Activated CD8-positive, alpha-beta memory T cell treated with anti-CD3 and anti-CD28 coated beads for 48 hours (primary cell): ENCODE results near the gene KCNS1.
"Not testable (repeated sequence)": the region's sequence is repeated elsewhere in the genome, so short reads cannot be mapped to it uniquely, and the experiment has no call there.

Source experiments
- DNase-seq, 3 experiments: peaks; one replicate each; pipeline ENCODE4 v3.0.0-alpha.2; 2020; ENCODE audit warnings: low read depth in 2 of 3, low spot score in 2 of 3

Gene KCNS1, protein sequence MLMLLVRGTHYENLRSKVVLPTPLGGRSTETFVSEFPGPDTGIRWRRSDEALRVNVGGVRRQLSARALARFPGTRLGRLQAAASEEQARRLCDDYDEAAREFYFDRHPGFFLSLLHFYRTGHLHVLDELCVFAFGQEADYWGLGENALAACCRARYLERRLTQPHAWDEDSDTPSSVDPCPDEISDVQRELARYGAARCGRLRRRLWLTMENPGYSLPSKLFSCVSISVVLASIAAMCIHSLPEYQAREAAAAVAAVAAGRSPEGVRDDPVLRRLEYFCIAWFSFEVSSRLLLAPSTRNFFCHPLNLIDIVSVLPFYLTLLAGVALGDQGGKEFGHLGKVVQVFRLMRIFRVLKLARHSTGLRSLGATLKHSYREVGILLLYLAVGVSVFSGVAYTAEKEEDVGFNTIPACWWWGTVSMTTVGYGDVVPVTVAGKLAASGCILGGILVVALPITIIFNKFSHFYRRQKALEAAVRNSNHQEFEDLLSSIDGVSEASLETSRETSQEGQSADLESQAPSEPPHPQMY

DNA sequence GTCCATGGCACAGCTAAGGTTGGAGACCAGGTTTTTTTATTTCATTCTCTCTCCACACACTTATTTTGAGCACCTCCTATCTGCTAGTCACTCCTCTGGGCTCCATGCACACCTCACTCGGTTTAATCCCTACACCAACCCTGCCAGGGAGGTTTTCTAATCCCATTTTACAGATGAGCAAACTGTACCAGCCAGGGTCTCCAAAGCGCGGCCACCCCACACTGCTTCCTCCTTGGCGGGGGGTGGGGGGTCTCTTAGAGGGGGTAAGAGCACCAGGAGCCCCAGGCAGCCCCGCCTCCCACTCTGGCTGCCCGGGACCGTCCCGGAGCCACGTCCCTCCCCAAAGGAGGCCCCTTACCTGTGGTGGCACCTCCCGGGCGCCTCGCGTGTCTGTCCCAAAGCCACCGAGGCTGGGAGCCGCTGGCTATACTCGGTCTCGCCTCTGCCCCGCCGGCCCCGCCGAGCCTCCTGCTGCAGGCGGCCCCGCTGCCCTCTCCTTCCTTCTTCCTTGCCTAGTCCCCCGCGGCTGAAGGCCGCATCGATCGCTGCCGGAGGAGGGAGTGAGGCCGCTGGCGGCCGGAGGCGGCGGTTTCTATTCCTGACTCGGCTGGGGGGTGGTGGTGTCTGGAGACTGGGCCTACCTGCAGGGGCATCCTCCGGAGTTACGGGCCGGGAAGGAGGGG, at the start of gene KCNS1:
TSS of gene KCNS1 (minus strand) at position 565 of the 683 bp plus-strand sequence. CDS start 1,891 bp downstream, outside the sequence.
- DNase-seq = no peak

DNA sequence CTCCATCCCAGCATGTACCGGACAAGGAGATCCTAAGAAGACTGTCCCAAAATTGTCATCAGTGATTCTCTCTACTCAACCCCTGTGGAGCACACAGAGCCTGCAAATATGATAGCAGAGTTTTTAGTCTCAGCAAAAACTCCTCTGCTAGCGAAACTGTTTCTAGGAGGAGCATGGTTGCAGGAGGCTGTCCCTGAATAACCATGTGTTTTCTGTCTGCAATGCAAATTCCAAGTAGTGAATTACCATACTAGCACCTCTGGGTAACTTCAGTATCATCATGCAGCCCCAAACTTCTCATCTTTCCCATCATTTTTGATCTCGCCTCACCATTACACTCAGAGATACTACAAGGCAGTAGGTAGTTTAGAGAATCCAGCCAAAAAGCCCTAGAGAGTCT, 48.1 kb upstream of the KCNS1 start:
- no peak for DNase-seq

DNA sequence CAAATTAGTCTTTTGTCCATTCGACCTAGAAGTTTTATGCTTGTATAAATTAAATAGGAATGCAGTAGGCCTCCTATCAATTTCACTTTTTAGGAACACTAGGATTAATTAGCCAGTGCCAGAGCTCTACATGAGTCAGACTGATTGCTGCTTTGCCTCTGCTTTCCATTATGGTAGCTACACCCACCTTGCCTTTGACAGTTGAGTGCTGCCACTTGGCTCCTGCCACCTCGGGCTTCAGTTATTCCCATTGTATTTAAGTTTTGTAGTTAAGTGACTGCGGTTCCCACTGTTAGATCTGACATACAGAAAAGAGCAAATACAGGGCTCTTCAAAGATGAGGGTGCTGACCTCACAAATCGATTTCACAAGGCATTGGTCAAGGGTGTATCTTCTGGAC, 39.9 kb upstream of the KCNS1 start:
- DNase-seq = no peak

DNA sequence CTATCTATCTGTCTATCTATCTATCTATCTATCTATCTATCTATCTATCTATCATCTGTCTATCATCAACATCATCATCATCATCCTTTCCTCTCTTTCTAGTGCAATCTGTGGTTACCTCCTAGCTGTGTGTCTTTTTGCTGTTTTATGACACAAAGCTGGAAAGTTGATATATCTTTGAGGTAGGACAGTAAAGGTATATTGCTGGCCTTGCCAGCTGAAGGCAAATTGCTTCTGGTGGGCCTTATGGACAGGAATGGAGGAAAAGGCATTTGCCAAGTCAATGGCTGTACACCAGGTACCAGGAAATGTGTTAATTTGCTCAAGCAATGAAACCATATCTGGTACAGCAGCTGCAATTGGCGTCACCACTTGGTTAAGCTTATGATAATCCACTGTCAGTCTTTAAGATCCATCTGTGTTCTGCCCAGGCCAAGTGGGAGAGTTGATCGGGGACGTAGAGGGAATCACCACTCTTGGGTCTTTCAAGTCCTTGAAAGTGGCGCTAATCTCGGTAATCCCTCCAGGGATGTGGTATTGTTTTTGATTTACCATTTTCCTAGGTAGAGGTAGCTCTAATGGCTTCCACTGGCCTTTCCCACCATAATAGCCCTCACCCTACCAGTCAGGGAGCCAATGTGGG, 38.9 kb upstream of the KCNS1 start:
- DNase-seq = not testable (repeated sequence)

DNA sequence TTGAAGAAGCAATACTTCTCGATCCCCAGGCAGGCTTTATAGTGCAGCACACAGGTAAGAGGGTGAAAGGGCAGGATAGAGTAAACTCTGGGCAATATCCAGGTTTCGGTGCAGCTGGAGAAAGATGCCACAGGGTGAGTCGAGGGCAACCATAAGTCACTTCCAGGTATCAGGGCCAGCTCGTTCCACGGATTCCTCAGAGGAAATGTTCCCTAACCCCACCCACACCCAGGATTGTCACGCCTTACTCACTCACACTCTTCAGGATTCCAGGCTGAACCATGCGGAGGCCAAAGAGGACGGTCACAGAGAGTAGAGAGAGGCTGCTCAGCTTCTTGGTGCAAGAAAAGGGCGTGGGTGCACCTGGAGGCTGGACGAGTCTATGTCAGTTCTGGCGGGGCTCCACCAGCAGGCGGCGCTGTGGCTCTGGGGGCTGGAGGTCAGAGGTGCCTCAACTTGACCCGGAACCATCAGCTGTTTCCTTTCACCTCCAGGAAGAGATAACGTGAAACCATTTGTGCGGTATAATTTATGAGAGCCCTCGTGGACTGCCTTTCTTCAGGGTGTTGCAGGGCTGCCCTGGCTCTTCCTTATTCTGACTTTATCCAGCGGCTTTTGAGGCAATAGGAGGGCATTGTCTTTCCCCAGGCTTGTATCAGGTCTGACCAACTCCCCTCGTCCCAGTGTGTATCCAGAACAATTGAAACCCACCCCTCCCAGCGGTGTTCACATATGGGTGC, 37.8 kb upstream of the KCNS1 start:
- peak; percentile 56 to 89 (median 64) for DNase-seq

DNA sequence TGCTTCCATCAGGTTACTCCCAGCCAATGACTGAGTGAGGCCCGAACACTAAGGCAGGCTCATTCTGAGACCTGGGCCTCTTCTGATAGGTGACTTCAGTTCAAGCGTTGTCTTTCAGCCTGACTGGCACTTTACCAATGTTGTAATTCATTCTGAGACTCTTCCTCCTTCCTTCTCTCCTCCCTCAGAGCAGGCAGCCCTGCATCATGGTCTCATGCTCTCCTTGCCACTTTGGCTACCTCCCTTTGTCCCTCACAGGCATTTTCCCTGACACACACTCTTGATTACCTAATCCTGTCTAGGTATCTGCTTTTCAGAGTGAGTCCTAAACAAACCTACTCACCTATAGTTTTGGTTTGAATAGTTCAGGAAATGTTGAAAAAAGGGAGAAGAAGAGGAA, 36.0 kb upstream of the KCNS1 start:
- no peak for DNase-seq

DNA sequence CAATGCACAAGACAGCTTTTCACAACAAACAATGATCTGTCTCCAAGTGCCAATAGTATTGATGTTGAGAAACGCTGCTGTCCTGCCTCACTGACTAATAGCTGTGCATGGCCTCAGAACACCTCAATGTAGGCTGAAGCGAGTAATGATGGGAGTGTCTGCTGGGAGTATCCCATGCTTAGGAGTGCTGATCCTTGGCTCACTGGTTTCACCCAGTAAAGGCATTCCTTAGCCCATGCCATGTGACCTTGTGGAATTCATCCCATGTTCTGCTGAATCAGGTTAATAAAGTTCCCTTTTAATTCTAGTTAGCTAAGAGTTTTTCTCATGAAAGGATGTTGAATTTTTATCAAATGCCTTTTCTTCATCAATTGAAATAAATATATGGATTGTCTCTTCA, 27.2 kb upstream of the KCNS1 start:
- DNase-seq = no peak

DNA sequence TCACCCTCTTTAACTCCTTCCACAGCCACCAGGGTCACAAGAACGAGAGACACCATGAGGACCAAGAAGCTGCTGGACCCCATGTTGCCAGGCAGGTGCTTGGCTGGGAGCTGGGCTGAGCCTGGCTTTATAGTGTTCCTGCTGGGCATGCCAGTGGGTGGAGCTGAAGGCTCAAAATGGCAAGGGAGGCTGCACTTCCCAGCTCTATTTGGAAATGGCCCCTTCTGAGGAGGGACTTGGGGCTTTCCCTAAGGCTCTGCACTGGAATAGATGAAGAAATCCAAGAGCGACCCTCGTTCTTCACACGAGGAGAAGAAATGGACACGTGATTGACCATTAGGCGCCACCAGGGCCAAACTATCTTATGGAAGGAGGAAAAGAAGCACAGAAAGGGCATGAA, 23.4 kb upstream of the KCNS1 start, which contains the start of gene WFDC12:
TSS of gene WFDC12 (minus strand) at position 101 of the 400 bp plus-strand sequence. CDS start at position 83, 18 bp downstream.
- DNase-seq = no peak

DNA sequence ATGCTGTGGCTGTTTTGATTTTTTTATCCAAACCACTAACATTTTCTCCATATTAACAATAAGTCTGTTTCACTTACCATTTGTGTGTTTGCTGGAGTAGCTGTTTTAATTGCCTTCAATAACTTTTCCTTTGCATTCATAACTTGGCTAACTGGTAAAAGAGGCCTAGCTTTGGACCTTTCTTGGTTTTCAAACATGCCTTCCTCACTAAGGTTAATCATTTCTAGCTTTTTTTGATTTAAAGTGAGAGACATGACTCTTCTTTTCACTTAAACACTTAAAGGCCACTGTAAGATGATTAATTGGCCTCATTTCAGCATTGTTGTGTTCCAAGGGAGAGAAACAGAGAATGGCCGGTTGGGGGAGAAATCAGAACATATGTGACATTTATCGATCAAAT, 20.5 kb upstream of the KCNS1 start:
- no peak for DNase-seq

DNA sequence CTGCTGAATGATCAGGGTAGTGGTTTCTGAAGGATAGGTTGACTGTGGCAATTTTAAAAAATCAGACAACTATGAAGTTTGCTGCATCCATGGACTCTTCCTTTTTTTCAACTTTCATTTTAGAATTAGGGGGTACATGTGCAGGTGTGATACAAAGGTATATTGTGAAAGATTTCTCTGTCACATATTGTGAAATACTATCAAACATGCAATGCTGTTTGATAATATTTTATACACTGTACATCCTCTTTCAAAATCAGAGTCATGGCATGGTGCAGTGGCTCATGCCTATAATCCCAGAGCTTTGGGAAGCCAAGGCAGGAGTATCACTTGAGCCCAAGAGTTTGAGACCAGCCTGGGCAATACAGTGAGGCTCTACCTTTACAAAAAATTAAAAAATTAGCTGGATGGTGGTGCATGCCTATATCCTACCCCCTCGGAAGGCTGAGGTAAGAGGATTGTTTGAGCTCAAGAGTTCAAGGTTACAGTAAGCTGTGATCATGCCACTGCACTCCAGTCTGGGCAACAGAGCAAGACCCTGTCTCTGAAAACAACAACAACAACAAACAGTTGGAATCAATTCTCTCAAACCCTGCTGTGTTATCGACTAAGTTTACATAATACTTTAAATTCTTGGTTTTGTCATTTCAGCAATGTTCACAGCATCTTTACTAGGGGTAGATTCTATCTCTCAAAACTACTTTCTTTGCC, 18.8 kb upstream of the KCNS1 start:
- no peak for DNase-seq

DNA sequence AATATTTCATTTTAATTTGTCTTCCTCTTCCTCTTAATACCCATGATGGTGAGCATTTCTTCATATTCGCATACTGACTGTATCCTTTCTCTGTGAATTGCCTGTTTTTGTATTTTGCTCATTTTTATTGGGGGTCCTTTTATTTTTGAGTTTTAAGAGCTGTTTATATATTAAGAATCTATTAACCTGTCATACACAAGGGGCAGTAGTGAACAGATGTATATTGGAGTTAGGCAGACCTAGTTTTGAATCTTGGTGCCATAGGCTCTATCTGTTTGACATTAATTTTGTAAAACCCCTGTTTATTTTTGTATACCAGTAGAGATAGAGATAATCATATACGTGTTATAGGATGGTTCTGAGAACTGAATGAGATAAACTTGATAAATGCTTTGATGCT, 17.1 kb upstream of the KCNS1 start:
- DNase-seq = no peak

DNA sequence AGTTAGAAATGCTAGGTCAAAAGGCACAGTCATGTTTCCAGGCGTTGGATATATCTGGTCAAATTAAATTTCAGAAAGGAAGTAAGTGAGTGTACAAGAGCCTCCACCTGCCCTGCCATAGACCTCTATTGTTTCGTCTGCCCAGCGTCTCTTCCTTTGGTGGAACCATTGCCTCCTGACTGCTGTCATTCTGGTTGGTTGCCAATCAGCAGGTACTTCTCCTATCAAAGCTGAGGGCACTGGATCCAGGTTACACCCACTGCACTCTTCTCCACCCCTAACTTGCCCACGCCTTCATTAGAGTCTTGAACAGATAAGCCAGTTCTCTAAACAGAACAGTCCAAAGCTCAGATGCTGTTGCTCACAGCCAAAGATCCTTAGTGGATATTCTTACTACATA, 16.7 kb upstream of the KCNS1 start:
- DNase-seq = no peak

DNA sequence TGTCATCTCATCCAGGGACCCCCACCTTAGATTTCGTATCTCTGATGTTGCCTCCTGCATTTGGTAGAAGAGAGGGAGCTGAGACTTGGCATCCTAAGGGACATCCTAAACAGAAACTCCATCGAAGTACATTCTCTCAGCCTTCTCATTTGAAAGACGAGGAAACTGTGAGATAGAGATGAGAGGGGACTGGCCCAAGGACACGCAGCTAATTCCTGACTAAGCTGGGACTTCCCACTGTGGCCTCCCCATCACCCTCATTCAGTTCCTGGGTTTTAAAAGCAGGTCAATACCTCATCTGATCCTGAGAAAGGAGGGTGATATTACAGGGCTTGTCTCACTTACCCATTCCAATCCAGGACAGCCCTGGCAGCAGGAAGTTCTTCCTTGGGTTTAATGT, 14.9 kb upstream of the KCNS1 start:
- no peak for DNase-seq

DNA sequence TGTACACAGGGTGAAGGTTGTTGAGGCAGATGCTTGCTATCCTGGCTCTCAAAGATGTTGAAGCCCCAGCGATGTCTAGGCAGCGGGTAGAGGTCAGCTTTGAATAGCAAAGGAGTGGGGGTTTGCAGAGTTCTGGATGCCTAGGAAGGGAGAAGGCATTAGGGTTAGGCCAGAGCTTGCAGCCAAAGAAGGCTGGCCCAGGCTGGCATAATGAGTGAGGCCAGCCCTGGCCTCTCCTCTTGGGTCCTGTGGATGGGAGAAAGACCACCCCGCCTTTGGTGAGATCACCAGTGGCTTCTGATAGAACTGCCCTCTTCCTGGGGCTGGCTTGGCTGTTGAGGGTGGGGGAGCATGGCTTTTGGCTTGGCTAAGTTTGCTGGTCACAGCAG, 14.5 kb upstream of the KCNS1 start:
- DNase-seq = no peak

DNA sequence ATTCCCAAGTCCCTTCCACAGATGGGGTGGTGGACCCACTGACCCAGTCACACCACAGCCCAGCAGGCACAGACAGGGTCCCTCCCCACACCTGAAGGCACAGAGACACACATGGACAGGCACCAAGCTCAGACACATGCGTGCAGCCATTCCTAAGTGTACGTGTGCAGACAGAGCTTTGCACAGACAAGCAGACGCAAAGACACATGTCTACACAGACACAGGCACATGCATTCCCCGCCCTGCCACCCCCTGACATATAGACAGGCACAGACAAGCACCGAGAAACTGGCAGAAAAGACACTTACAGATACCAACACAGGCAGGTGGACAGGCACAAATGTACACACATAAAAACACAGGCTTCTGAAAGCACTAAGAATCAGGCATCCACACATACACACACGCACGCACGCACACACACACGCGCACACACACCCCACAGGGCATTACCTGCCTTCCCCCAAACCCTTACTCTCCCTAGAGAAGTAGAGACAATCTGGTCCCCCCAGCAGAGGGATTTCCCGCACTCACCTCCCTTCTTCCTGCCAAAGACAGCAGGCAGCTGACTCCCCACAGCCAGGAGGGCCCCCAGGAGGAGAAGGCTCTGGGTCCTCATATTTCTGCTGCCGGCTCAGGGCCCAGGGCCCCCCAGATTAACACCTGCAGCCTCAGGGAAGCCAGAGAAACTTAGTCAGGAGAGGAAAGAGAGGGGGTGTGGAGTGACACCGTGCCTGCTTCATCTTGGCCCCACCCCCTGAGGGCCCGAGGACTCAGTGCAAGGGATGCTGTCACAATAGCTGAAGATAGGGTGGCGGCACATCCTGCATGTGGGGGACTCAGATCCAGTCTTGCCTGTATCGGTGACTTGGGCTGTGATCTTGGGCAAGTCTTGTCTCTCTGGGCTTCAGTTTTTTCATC, 13.8 kb upstream of the KCNS1 start, which contains the start of gene WFDC5:
TSS of gene WFDC5 (minus strand) at position 710 of the 921 bp plus-strand sequence. CDS start at position 619, 91 bp downstream.
- no peak for DNase-seq

DNA sequence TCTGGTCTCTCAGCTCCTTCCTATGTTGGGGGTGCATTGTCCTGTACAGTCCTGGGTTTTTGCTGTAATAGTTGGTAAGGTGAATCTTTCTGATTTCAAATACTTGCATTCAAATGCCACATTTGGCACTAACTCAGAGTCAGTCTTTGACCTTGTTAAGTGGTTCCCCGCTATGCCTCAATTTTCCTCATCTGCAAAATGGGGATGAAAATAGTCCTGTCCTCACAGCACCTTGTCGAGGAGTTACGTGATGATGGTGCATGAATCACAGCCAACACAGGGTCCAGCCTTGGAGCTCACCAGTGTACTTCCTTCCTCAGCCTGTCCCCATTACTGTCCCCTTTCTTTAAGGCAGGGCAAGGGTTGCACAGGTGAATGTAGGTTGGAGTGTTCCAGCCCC, 12.9 kb upstream of the KCNS1 start:
- no peak for DNase-seq

DNA sequence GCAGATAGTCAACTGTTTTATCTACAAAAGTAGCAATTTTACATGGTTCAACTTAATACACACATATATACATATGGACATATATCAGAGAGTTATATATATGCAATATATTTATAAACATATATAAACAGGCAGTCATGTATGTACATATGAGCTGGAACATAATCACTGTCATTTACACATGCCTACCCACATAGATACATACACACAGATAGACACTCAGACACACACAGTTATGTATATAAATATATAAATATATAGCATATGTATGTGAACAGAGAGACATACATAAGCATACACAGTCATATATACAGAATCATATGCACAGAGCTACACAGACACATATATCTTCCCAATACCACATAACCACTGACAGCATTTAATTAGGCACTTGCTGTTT, 11.8 kb upstream of the KCNS1 start:
- DNase-seq = no peak

DNA sequence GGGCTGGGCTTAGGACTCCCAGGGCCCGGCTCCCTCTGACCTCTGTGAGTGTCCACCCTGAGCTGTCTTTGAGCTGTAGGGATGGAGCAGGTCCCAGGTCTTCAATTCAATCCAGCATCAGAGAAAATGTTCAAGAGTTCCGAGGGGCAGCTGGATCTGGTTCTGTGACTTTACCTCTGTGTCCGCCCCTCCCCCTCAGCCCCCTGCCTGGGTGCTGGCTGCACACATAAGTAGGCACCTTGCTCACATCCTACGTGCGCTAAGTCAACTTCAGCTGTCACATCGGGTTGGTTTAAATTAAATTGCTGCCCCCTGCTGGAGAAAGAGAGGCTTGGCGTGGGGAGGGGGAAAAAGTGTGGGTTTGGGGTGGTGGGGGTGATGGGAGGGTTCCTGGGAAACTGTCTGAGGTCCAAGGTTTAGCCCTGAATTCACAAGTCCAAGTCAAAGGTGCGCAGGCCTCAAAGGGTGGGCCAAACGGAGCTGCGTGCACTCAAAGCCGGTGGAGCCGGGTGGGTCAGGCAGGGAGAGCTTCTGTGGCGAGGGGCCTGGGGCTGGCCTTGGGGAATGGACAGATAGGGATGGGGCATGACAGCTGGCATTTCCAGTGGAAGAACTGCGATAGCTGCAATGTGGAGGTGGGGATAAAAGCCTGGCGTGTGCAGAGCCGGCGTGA, 11.0 kb upstream of the KCNS1 start:
- DNase-seq = no peak

DNA sequence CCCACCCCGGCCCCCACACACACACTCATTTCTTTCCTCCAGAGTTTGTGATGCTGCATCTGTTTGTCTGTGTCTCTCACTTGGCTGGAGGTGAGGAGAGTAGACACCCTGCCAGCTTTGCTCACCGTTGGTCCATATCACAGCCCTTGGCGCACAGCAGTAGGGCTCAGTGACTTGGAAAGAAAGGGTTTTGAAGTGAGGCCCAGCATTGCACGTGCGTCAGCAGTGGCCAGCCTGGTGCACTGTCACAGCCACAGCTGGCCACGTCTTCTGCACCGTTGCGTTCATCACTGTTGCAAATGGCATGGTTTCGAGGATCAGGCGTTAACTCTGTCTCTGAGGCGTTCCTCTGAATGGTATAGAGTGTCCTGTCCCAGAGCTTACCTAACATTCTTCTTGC, 10.4 kb upstream of the KCNS1 start:
- DNase-seq = no peak
